Loucy (cell line): ENCODE measurements around the gene ZNF581.

Experiments
- H2AFZ ChIP-seq: fragments of 200-600 bp; sonication (generic); 2 replicates; pipeline ENCODE4 v1.6.0; 2016; ENCODE audit warnings: antibody characterized with exemption, mild to moderate bottlenecking, low read length, moderate library complexity
- H3F3A ChIP-seq: fragments of 200-600 bp; 2 replicates; pipeline ENCODE4 v1.6.0; 2016; ENCODE audit warnings: antibody characterized with exemption, low read depth, mild to moderate bottlenecking
- H3K27me3 ChIP-seq: fragments of 200-600 bp; sonication (generic); 2 replicates; pipeline ENCODE4 v1.6.1; 2014; ENCODE audit warnings: low read length, mild to moderate bottlenecking; ENCODE audit not compliant: insufficient read depth, poor library complexity, severe bottlenecking
- H3K36me3 ChIP-seq: fragments of 200-600 bp; sonication (generic); 2 replicates; pipeline ENCODE4 v1.6.1; 2016; ENCODE audit warnings: low read length; ENCODE audit not compliant: insufficient read depth
- H3K4me1 ChIP-seq: fragments of 200-600 bp; sonication (generic); 2 replicates; pipeline ENCODE4 v1.5.1; 2014; ENCODE audit warnings: low read length, mild to moderate bottlenecking; ENCODE audit not compliant: insufficient read depth, poor library complexity, severe bottlenecking
- H3K4me2 ChIP-seq: fragments of 200-600 bp; sonication (generic); 2 replicates; pipeline ENCODE4 v1.6.0; 2014; ENCODE audit warnings: antibody characterized with exemption, low read length, low read depth, mild to moderate bottlenecking; ENCODE audit not compliant: poor library complexity, severe bottlenecking
- H3K4me3 ChIP-seq: fragments of 200-600 bp; sonication (generic); 2 replicates; pipeline ENCODE4 v1.5.1; 2014; ENCODE audit warnings: low read length, mild to moderate bottlenecking, mixed read lengths; ENCODE audit not compliant: poor library complexity, severe bottlenecking
- H3K79me2 ChIP-seq: fragments of 200-600 bp; sonication (generic); 2 replicates; pipeline ENCODE4 v1.6.1; 2014; ENCODE audit warnings: low read length; ENCODE audit not compliant: insufficient read depth
- H3K9ac ChIP-seq: fragments of 200-600 bp; sonication (generic); 2 replicates; pipeline ENCODE4 v1.6.0; 2014; ENCODE audit warnings: mild to moderate bottlenecking, low read depth, low read length, moderate library complexity; ENCODE audit not compliant: poor library complexity, severe bottlenecking
- H3K9me2 ChIP-seq: fragments of 200-600 bp; sonication (generic); replicated peaks from 2 replicates; pipeline ENCODE4 v1.6.1; 2016; ENCODE audit warnings: low read depth, low read length, mixed read lengths
- H3K9me3 ChIP-seq: fragments of 200-600 bp; sonication (generic); 2 replicates; pipeline ENCODE4 v1.6.1; 2014; ENCODE audit warnings: mild to moderate bottlenecking, antibody characterized with exemption, low read length, low read depth; ENCODE audit not compliant: insufficient read depth
- H4K20me1 ChIP-seq: fragments of 200-600 bp; sonication (generic); 2 replicates; pipeline ENCODE4 v1.6.0; 2014; ENCODE audit warnings: antibody characterized with exemption, low read length, mild to moderate bottlenecking; ENCODE audit not compliant: insufficient read depth, poor library complexity, severe bottlenecking
- EZH2phosphoT487 ChIP-seq: fragments of 200-600 bp; IDR thresholded peaks from 2 replicates; pipeline ENCODE4 v1.6.1; 2018; ENCODE audit warnings: antibody characterized with exemption, mild to moderate bottlenecking, moderate library complexity, borderline replicate concordance
- TF ChIP-seq, protein P1 (sequence below): fragments of 200-600 bp; sonication (generic); conservative IDR thresholded peaks from 2 replicates; pipeline ENCODE4 v1.5.1; 2014; ENCODE audit warnings: mild to moderate bottlenecking, antibody characterized with exemption, low read length

Gene ZNF581

DNA sequence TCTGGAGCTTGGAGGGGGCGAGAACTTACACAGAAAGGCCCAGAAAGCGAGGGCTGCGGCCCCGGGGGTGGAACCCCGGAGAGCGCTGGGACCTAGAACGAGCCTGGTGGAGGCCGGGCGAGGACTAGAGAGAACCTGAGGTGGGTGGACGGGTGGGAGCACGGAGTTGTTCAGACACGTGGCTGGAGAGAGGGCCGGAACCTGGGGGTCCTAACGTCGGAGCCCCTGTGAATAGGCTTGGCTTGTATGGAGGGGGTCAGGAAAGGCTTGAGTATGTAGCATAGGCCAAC is 383 bp downstream of the ZNF581 start:
- Histone ChIP-seq H3F3A (no peaks in the 10 kb centered on the region), H3K4me2 (peak overlapping the region; percentile 100), H3K4me3 (peak overlapping the region; percentile 96), H3K4me1 (peaks cover 38% of the 10 kb centered on the region), H3K36me3 (no peaks in the 10 kb centered on the region; the same call in 1 of the 2 replicates), H3K9me3 (no peaks in the 10 kb centered on the region), H3K27me3 (no peaks in the 10 kb centered on the region), H2AFZ (no peak overlapping the region), H3K79me2 (peaks cover 72% of the 10 kb centered on the region), H3K9me2 (no peaks in the 10 kb centered on the region), H4K20me1 (peaks cover 4% of the 10 kb centered on the region), H3K9ac (peak overlapping the region; percentile 85)
- TF ChIP-seq, protein P1, sequence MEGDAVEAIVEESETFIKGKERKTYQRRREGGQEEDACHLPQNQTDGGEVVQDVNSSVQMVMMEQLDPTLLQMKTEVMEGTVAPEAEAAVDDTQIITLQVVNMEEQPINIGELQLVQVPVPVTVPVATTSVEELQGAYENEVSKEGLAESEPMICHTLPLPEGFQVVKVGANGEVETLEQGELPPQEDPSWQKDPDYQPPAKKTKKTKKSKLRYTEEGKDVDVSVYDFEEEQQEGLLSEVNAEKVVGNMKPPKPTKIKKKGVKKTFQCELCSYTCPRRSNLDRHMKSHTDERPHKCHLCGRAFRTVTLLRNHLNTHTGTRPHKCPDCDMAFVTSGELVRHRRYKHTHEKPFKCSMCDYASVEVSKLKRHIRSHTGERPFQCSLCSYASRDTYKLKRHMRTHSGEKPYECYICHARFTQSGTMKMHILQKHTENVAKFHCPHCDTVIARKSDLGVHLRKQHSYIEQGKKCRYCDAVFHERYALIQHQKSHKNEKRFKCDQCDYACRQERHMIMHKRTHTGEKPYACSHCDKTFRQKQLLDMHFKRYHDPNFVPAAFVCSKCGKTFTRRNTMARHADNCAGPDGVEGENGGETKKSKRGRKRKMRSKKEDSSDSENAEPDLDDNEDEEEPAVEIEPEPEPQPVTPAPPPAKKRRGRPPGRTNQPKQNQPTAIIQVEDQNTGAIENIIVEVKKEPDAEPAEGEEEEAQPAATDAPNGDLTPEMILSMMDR, result no peak
- no peak for TF ChIP-seq EZH2phosphoT487

DNA sequence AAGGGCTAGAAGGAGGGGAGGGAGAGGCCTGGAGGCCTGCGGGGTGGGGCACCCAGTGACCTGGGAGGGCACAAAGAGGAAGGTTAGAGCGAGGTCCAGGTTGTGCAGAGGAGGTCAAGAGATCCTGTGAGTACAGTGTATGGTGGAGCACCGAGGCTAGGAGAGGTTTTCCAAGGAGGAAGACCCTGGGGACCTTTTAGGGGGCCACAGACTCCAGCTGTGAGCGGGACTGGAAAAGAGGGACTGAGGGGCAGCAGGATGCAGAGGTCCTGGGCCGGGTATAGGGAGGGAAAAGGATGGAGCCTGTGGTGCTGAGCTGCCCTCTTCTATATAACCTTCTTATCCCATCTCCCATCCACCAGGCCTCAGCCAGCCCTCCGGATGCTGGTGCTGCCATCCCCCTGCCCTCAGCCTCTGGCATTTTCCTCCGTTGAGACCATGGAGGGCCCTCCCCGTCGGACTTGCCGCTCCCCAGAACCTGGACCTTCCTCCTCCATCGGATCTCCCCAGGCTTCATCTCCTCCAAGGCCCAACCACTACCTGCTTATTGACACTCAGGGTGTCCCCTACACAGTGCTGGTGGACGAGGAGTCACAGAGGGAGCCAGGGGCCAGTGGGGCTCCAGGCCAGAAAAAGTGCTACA is 863 bp downstream of the ZNF581 start:
- H3K27me3 ChIP-seq, result no peaks in the 10 kb centered on the region
- H3K36me3 ChIP-seq, result no peaks in the 10 kb centered on the region; the same call in 1 of the 2 replicates
- peak overlapping the region; percentile 96 for H3K4me3 ChIP-seq
- H3K9ac ChIP-seq, result peak overlapping the region; percentile 85
- TF ChIP-seq EZH2phosphoT487, result no peak
- TF ChIP-seq, protein P1, result no peak
- H3F3A ChIP-seq, result no peaks in the 10 kb centered on the region
- H2AFZ ChIP-seq, result no peak overlapping the region
- no peaks in the 10 kb centered on the region for H3K9me3 ChIP-seq
- peaks cover 36% of the 10 kb centered on the region for H3K4me1 ChIP-seq
- peaks cover 74% of the 10 kb centered on the region for H3K79me2 ChIP-seq
- peak overlapping the region; percentile 100 for H3K4me2 ChIP-seq
- H4K20me1 ChIP-seq, result peaks cover 4% of the 10 kb centered on the region
- no peaks in the 10 kb centered on the region for H3K9me2 ChIP-seq

DNA sequence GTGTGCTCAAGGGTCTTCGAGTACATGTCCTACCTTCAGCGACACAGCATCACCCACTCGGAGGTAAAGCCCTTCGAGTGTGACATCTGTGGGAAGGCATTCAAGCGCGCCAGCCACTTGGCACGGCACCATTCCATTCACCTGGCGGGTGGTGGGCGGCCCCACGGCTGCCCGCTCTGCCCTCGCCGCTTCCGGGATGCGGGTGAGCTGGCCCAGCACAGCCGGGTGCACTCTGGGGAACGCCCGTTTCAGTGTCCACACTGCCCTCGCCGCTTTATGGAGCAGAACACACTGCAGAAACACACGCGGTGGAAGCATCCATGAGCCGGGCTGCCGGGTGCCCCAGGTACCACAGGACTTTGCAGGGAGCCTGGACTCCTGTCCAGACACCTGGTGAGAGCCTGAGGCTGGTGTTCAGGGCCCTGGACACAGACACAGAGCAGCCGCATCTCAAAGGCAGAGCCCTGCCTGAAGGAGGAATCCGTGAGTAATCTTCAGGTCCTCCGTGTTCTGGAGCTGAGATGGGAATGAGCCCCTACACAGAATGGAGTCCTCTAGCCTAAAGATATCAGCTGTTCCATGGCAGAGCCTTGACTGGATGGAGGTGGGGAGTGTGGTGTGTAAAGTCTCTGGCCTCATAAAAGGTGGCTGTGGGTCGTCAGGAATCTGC is 1.5 kb downstream of the ZNF581 start:
- no peaks in the 10 kb centered on the region for H3K9me3 ChIP-seq
- peak overlapping the region; percentile 100 for H3K4me2 ChIP-seq
- H3K4me1 ChIP-seq, result peaks cover 35% of the 10 kb centered on the region
- H3K9me2 ChIP-seq, result no peaks in the 10 kb centered on the region
- H3F3A ChIP-seq, result no peaks in the 10 kb centered on the region
- peak overlapping the region; percentile 96 for H3K4me3 ChIP-seq
- no peak overlapping the region for H2AFZ ChIP-seq
- H3K9ac ChIP-seq, result peak overlapping the region; percentile 85
- peaks cover 4% of the 10 kb centered on the region for H4K20me1 ChIP-seq
- peaks cover 72% of the 10 kb centered on the region for H3K79me2 ChIP-seq
- no peak for TF ChIP-seq EZH2phosphoT487
- TF ChIP-seq, protein P1, result no peak
- H3K27me3 ChIP-seq, result no peaks in the 10 kb centered on the region
- no peaks in the 10 kb centered on the region; the same call in 1 of the 2 replicates for H3K36me3 ChIP-seq
